GM23338 (cell line): ENCODE results near the gene MYO5A. TPM values are rescaled to one million over a fixed set of nuclear protein-coding genes. Genes with fewer than 3 reads are reported as not detected.

Experiments
- ATAC-seq: fragments of 200-7000 bp; cut with Tn5 transposase; 3 replicates; pipeline ENCODE4 v1.9.1; 2020
- DNase-seq: peaks from one replicate; pipeline ENCODE4 v3.0.0-alpha.2; 2015; ENCODE audit warnings: low spot score
- H2AFZ ChIP-seq: fragments of 200-600 bp; sonication (generic); 2 replicates; pipeline ENCODE4 v1.8.0; 2016; ENCODE audit warnings: antibody characterized with exemption, mild to moderate bottlenecking, moderate library complexity
- H3F3A ChIP-seq: fragments of 200-600 bp; sonication (generic); replicated peaks from 2 replicates; pipeline ENCODE4 v1.8.0; 2017; ENCODE audit warnings: antibody characterized with exemption, mixed run types, low read depth
- H3K27ac ChIP-seq: fragments of 200-600 bp; sonication (generic); 2 replicates; pipeline ENCODE4 v1.6.1; 2016; ENCODE audit warnings: low read depth
- H3K27me3 ChIP-seq: fragments of 200-600 bp; sonication (generic); 2 replicates; pipeline ENCODE4 v1.8.0; 2016; ENCODE audit warnings: mild to moderate bottlenecking, mixed run types, moderate library complexity; ENCODE audit not compliant: insufficient read depth
- H3K36me3 ChIP-seq: fragments of 200-600 bp; sonication (generic); 2 replicates; pipeline ENCODE4 v1.8.0; 2016; ENCODE audit warnings: mild to moderate bottlenecking; ENCODE audit not compliant: insufficient read depth
- H3K4me1 ChIP-seq: fragments of 200-600 bp; sonication (generic); 2 replicates; pipeline ENCODE4 v1.8.0; 2016; ENCODE audit warnings: mild to moderate bottlenecking, moderate library complexity; ENCODE audit not compliant: insufficient read depth
- H3K4me2 ChIP-seq: fragments of 200-600 bp; sonication (generic); 2 replicates; pipeline ENCODE4 v1.7.1; 2017; ENCODE audit warnings: mixed run types
- H3K4me3 ChIP-seq: fragments of 200-600 bp; sonication (generic); 2 replicates; pipeline ENCODE4 v1.6.1; 2016; ENCODE audit warnings: mixed run types
- H3K79me2 ChIP-seq: fragments of 200-600 bp; sonication (generic); replicated peaks from 2 replicates; pipeline ENCODE4 v1.8.0; 2017; ENCODE audit warnings: mild to moderate bottlenecking; ENCODE audit not compliant: insufficient read depth
- H3K9me2 ChIP-seq: fragments of 200-600 bp; sonication (generic); 2 replicates; pipeline ENCODE4 v1.8.0; 2017; ENCODE audit not compliant: insufficient read depth
- H4K20me1 ChIP-seq: fragments of 200-600 bp; sonication (generic); replicated peaks from 2 replicates; pipeline ENCODE4 v1.8.0; 2017; ENCODE audit warnings: mild to moderate bottlenecking; ENCODE audit not compliant: insufficient read depth
- H3K27ac Mint-ChIP-seq: 2 replicates; pipeline ENCODE4 v1.8.0; 2020; ENCODE audit warnings: inconsistent platforms, mild to moderate bottlenecking, moderate library complexity, mixed read lengths
- H3K27me3 Mint-ChIP-seq: 3 replicates; pipeline ENCODE4 v1.8.0; 2022; ENCODE audit warnings: low read depth, mild to moderate bottlenecking, moderate library complexity, mixed read lengths, inconsistent platforms; ENCODE audit not compliant: insufficient read depth, poor library complexity
- H3K36me3 Mint-ChIP-seq: 3 replicates; pipeline ENCODE4 v1.8.0; 2021; ENCODE audit warnings: low read depth, mild to moderate bottlenecking, inconsistent platforms, moderate library complexity, mixed read lengths
- H3K4me1 Mint-ChIP-seq: 3 replicates; pipeline ENCODE4 v1.8.0; 2020; ENCODE audit warnings: mild to moderate bottlenecking, inconsistent platforms, mixed read lengths
- H3K4me3 Mint-ChIP-seq: 3 replicates; pipeline ENCODE4 v1.8.0; 2021; ENCODE audit warnings: moderate library complexity, mild to moderate bottlenecking, inconsistent platforms, mixed read lengths
- H3K9me3 Mint-ChIP-seq: 3 replicates; pipeline ENCODE4 v1.8.0; 2020; ENCODE audit warnings: moderate library complexity, mild to moderate bottlenecking, inconsistent platforms, mixed read lengths
- CREB1 ChIP-seq: fragments of 250-450 bp; sonication (Bioruptor Pico); IDR thresholded peaks from 2 replicates; pipeline ENCODE4 v1.5.0; 2020; ENCODE audit warnings: low read depth, mild to moderate bottlenecking, moderate library complexity
- EZH2 ChIP-seq: fragments of 200-600 bp; sonication (generic); IDR thresholded peaks from one replicate; pipeline ENCODE4 v1.8.0; 2017; ENCODE audit warnings: antibody characterized with exemption, mild to moderate bottlenecking, low read depth; ENCODE audit not compliant: unreplicated experiment
- EZH2phosphoT487 ChIP-seq: fragments of 200-600 bp; sonication (generic); IDR thresholded peaks from one replicate; pipeline ENCODE4 v1.8.1; 2018; ENCODE audit warnings: antibody characterized with exemption; ENCODE audit not compliant: unreplicated experiment
- JUNB ChIP-seq: IDR thresholded peaks from one replicate; pipeline ENCODE4 v1.6.1; 2016; ENCODE audit warnings: antibody characterized with exemption; ENCODE audit not compliant: unreplicated experiment
- NANOG ChIP-seq: IDR thresholded peaks from 2 replicates; pipeline ENCODE4 v1.6.1; 2016; ENCODE audit warnings: antibody characterized with exemption, borderline replicate concordance
- POLR2AphosphoS5 ChIP-seq: IDR thresholded peaks from 2 replicates; pipeline ENCODE4 v1.6.1; 2016; ENCODE audit warnings: antibody characterized with exemption, low read depth
- STAT1 ChIP-seq: IDR thresholded peaks from one replicate; pipeline ENCODE4 v1.6.1; 2016; ENCODE audit warnings: antibody characterized with exemption; ENCODE audit not compliant: unreplicated experiment
- ZNF114 ChIP-seq: fragments of 250-450 bp; sonication (Bioruptor Pico); IDR thresholded peaks from 2 replicates; pipeline ENCODE4 v1.5.0; 2020; ENCODE audit warnings: mild to moderate bottlenecking, moderate library complexity
- ZNF331 ChIP-seq: fragments of 250-450 bp; sonication (Bioruptor Pico); IDR thresholded peaks from 2 replicates; pipeline ENCODE4 v1.5.0; 2020; ENCODE audit warnings: low read depth, mild to moderate bottlenecking, moderate library complexity
- polyA plus RNA-seq: library from polyadenylated mRNA; unstranded; fragments of >200 nt; fragmentation: Nextera tagmentation; extraction: Ambion mirVana; gene quantifications from 2 replicates; pipeline ENCODE4 v1.2.1, GENCODE V29; 2016
- total RNA-seq: library from RNA; depleted of rRNA; stranded (reverse); fragments of >200 nt; shearing (Covaris generic); gene quantifications from 2 replicates; pipeline ENCODE4 v1.2.3, GENCODE V29; 2014
- TF ChIP-seq, protein P1 (sequence below): IDR thresholded peaks from 2 replicates; pipeline ENCODE4 v1.6.1; 2016; ENCODE audit warnings: antibody characterized with exemption
- TF ChIP-seq, protein P2 (sequence below): fragments of 250-450 bp; sonication (Bioruptor Pico); IDR thresholded peaks from 2 replicates; pipeline ENCODE4 v1.5.0; 2020; ENCODE audit warnings: mild to moderate bottlenecking, moderate library complexity
- TF ChIP-seq, protein P3 (sequence below), 2 experiments: fragments of 200-600 bp in 1 of 2; sonication (generic) in 1 of 2; conservative IDR thresholded peaks; 2 replicates each; pipeline versions ENCODE4 v1.5.1 to v1.6.1; 2016 to 2017; ENCODE audit warnings: antibody characterized with exemption in 2 of 2, low read depth in 2 of 2, mild to moderate bottlenecking in 2 of 2, moderate library complexity in 1 of 2
- TF ChIP-seq, protein P4 (sequence below): IDR thresholded peaks from one replicate; pipeline ENCODE4 v1.6.1; 2018; ENCODE audit warnings: antibody characterized with exemption; ENCODE audit not compliant: unreplicated experiment

The MYO5A gene
- total and polyA plus RNA-seq, 2 experiments from 2014 or later, result 5.7 to 31.8 TPM

DNA sequence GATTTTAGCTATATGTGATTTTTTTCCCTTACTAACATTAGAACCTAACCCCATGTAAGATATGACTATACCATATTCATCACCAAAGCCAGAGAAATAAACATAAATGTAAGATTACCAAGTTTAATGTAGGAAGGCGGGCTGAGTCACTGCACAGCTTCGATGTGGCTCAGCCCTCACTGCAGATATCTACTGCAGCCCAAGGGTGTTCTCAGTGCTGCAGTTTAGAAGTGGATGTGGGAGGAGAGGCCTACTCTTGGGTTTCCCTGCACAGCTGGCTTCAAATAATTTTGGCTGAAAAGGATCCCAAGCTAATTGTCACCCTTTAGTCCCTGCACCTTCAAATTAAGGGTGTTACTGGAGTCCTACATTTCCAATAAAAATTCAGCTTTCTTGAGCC, 30.9 kb upstream of the MYO5A start:
- Histone ChIP-seq H3K27me3 (no peaks in the 10 kb centered on the region), H3K36me3 (peaks cover 19% of the 10 kb centered on the region; the same call in 1 of the 2 replicates), H3K79me2 (peaks cover 100% of the 10 kb centered on the region), H3K4me1 (peaks cover 16% of the 10 kb centered on the region; the same call in 1 of the 2 replicates), H3K4me3 (no peak overlapping the region), H2AFZ (no peak overlapping the region), H3K9me2 (no peaks in the 10 kb centered on the region), H3K27ac (no peak overlapping the region), H3F3A (no peaks in the 10 kb centered on the region), H3K4me2 (no peak overlapping the region), H4K20me1 (peaks cover 67% of the 10 kb centered on the region)
- Mint-ChIP-seq H3K27me3 (peaks cover 3% of the 10 kb centered on the region), H3K9me3 (no peaks in the 10 kb centered on the region), H3K4me1 (peaks cover 23% of the 10 kb centered on the region), H3K36me3 (peaks cover 23% of the 10 kb centered on the region; the same call in 2 of the 3 replicates), H3K27ac (no peak overlapping the region), H3K4me3 (no peak overlapping the region)
- ATAC-seq (peak; percentile 29; the same call in 1 of the 3 replicates), DNase-seq (no peak)
- no peak for TF ChIP-seq CREB1 (CRISPR knock-in tag)
- TF ChIP-seq, protein P1, sequence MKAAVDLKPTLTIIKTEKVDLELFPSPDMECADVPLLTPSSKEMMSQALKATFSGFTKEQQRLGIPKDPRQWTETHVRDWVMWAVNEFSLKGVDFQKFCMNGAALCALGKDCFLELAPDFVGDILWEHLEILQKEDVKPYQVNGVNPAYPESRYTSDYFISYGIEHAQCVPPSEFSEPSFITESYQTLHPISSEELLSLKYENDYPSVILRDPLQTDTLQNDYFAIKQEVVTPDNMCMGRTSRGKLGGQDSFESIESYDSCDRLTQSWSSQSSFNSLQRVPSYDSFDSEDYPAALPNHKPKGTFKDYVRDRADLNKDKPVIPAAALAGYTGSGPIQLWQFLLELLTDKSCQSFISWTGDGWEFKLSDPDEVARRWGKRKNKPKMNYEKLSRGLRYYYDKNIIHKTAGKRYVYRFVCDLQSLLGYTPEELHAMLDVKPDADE, result no peak
- TF ChIP-seq, protein P2, sequence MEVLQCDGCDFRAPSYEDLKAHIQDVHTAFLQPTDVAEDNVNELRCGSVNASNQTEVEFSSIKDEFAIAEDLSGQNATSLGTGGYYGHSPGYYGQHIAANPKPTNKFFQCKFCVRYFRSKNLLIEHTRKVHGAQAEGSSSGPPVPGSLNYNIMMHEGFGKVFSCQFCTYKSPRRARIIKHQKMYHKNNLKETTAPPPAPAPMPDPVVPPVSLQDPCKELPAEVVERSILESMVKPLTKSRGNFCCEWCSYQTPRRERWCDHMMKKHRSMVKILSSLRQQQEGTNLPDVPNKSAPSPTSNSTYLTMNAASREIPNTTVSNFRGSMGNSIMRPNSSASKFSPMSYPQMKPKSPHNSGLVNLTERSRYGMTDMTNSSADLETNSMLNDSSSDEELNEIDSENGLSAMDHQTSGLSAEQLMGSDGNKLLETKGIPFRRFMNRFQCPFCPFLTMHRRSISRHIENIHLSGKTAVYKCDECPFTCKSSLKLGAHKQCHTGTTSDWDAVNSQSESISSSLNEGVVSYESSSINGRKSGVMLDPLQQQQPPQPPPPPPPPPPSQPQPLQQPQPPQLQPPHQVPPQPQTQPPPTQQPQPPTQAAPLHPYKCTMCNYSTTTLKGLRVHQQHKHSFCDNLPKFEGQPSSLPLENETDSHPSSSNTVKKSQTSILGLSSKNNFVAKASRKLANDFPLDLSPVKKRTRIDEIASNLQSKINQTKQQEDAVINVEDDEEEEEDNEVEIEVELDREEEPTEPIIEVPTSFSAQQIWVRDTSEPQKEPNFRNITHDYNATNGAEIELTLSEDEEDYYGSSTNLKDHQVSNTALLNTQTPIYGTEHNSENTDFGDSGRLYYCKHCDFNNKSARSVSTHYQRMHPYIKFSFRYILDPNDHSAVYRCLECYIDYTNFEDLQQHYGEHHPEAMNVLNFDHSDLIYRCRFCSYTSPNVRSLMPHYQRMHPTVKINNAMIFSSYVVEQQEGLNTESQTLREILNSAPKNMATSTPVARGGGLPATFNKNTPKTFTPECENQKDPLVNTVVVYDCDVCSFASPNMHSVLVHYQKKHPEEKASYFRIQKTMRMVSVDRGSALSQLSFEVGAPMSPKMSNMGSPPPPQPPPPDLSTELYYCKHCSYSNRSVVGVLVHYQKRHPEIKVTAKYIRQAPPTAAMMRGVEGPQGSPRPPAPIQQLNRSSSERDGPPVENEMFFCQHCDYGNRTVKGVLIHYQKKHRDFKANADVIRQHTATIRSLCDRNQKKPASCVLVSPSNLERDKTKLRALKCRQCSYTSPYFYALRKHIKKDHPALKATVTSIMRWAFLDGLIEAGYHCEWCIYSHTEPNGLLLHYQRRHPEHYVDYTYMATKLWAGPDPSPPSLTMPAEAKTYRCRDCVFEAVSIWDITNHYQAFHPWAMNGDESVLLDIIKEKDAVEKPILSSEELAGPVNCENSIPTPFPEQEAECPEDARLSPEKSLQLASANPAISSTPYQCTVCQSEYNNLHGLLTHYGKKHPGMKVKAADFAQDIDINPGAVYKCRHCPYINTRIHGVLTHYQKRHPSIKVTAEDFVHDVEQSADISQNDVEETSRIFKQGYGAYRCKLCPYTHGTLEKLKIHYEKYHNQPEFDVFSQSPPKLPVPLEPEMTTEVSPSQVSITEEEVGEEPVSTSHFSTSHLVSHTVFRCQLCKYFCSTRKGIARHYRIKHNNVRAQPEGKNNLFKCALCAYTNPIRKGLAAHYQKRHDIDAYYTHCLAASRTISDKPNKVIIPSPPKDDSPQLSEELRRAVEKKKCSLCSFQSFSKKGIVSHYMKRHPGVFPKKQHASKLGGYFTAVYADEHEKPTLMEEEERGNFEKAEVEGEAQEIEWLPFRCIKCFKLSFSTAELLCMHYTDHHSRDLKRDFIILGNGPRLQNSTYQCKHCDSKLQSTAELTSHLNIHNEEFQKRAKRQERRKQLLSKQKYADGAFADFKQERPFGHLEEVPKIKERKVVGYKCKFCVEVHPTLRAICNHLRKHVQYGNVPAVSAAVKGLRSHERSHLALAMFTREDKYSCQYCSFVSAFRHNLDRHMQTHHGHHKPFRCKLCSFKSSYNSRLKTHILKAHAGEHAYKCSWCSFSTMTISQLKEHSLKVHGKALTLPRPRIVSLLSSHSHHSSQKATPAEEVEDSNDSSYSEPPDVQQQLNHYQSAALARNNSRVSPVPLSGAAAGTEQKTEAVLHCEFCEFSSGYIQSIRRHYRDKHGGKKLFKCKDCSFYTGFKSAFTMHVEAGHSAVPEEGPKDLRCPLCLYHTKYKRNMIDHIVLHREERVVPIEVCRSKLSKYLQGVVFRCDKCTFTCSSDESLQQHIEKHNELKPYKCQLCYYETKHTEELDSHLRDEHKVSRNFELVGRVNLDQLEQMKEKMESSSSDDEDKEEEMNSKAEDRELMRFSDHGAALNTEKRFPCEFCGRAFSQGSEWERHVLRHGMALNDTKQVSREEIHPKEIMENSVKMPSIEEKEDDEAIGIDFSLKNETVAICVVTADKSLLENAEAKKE (CRISPR knock-in tag), result no peak
- TF ChIP-seq JUNB, result no peak
- no peak for TF ChIP-seq STAT1
- TF ChIP-seq EZH2, result no peak
- TF ChIP-seq EZH2phosphoT487, result no peak
- TF ChIP-seq ZNF331, result no peak
- TF ChIP-seq, protein P3, sequence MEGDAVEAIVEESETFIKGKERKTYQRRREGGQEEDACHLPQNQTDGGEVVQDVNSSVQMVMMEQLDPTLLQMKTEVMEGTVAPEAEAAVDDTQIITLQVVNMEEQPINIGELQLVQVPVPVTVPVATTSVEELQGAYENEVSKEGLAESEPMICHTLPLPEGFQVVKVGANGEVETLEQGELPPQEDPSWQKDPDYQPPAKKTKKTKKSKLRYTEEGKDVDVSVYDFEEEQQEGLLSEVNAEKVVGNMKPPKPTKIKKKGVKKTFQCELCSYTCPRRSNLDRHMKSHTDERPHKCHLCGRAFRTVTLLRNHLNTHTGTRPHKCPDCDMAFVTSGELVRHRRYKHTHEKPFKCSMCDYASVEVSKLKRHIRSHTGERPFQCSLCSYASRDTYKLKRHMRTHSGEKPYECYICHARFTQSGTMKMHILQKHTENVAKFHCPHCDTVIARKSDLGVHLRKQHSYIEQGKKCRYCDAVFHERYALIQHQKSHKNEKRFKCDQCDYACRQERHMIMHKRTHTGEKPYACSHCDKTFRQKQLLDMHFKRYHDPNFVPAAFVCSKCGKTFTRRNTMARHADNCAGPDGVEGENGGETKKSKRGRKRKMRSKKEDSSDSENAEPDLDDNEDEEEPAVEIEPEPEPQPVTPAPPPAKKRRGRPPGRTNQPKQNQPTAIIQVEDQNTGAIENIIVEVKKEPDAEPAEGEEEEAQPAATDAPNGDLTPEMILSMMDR (conservative IDR thresholded peaks at IDR 0.05; ENCODE audit: low read depth in 2 of 2), result no peak
- no peak for TF ChIP-seq ZNF114 (CRISPR knock-in tag)
- TF ChIP-seq POLR2AphosphoS5, result no peak
- no peak for TF ChIP-seq NANOG
- TF ChIP-seq, protein P4, sequence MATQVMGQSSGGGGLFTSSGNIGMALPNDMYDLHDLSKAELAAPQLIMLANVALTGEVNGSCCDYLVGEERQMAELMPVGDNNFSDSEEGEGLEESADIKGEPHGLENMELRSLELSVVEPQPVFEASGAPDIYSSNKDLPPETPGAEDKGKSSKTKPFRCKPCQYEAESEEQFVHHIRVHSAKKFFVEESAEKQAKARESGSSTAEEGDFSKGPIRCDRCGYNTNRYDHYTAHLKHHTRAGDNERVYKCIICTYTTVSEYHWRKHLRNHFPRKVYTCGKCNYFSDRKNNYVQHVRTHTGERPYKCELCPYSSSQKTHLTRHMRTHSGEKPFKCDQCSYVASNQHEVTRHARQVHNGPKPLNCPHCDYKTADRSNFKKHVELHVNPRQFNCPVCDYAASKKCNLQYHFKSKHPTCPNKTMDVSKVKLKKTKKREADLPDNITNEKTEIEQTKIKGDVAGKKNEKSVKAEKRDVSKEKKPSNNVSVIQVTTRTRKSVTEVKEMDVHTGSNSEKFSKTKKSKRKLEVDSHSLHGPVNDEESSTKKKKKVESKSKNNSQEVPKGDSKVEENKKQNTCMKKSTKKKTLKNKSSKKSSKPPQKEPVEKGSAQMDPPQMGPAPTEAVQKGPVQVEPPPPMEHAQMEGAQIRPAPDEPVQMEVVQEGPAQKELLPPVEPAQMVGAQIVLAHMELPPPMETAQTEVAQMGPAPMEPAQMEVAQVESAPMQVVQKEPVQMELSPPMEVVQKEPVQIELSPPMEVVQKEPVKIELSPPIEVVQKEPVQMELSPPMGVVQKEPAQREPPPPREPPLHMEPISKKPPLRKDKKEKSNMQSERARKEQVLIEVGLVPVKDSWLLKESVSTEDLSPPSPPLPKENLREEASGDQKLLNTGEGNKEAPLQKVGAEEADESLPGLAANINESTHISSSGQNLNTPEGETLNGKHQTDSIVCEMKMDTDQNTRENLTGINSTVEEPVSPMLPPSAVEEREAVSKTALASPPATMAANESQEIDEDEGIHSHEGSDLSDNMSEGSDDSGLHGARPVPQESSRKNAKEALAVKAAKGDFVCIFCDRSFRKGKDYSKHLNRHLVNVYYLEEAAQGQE, result no peak
